Lower lobe of right lung (tissue), 2 donors: ENCODE results near the gene SMS. TPM values are rescaled to one million over a fixed set of nuclear protein-coding genes. Genes with fewer than 3 reads are reported as not detected.

ENCODE experiments used
- ATAC-seq, 2 donors: fragments of 200-7000 bp; cut with Tn5 transposase; one replicate each; pipeline ENCODE4 v1.9.1; 2020 to 2022; ENCODE audit warnings: mild to moderate bottlenecking in 2 of 2, moderate library complexity in 2 of 2
- DNase-seq: peaks from one replicate; pipeline ENCODE4 v3.0.0-alpha.2; 2020
- H3K27ac ChIP-seq: fragments of 200-600 bp; one replicate; pipeline ENCODE4 v1.8.0; 2022
- H3K27me3 ChIP-seq: fragments of 200-600 bp; one replicate; pipeline ENCODE4 v1.8.0; 2022; ENCODE audit warnings: low read depth
- H3K36me3 ChIP-seq: fragments of 200-600 bp; one replicate; pipeline ENCODE4 v1.8.0; 2022; ENCODE audit warnings: mild to moderate bottlenecking
- H3K4me1 ChIP-seq: fragments of 200-600 bp; one replicate; pipeline ENCODE4 v1.8.0; 2022
- H3K4me3 ChIP-seq: fragments of 200-600 bp; one replicate; pipeline ENCODE4 v1.8.0; 2022; ENCODE audit warnings: mild to moderate bottlenecking
- H3K9me3 ChIP-seq: fragments of 200-600 bp; one replicate; pipeline ENCODE4 v1.8.0; 2022
- CTCF ChIP-seq: fragments of 200-600 bp; IDR thresholded peaks from one replicate; pipeline ENCODE4 v1.8.0; 2022; ENCODE audit warnings: antibody characterized with exemption, mild to moderate bottlenecking
- intact Hi-C: fragments of 100-400 bp; cut with DNase I; formaldehyde crosslinking; loops from one replicate; pipeline ENCODE4 v1.11.0; 2022
- total RNA-seq: library from RNA; stranded (reverse); fragmentation: NEBNext Ultra II Directional; extraction: Animal tissue kit (Norgen Biotek cat#: 25700); gene quantifications from one replicate; pipeline ENCODE4 v1.2.1, GENCODE V29; 2021
- donor health status: DM: no; HTN: yes; CAD: no; lungs with severe emphysema.

The SMS gene
- total RNA-seq, 1 donor from 2014 or later: 53.7 TPM

GRCh38 chrX:21975812-21976211, 35.3 kb downstream of the SMS start:
- Histone ChIP-seq H3K9me3 (no peaks in the 10 kb centered on the region), H3K27ac (no peak overlapping the region), H3K27me3 (no peaks in the 10 kb centered on the region), H3K4me3 (no peak overlapping the region), H3K36me3 (no peaks in the 10 kb centered on the region), H3K4me1 (peaks cover 4% of the 10 kb centered on the region)
- intact Hi-C loops: no loop called here
- TF ChIP-seq CTCF: peak; percentile 16
- DNase-seq: no peak
- ATAC-seq: peak in 1 of 2 donors; percentile 57

- no peak overlapping the region for H3K27ac ChIP-seq
- no peak for TF ChIP-seq CTCF
- ATAC-seq: no peak
Observed at GRCh38 chrX:21978346-21978745, 37.8 kb downstream of the SMS start.

GRCh38 chrX:21982311-21982710, 41.8 kb downstream of the SMS start:
- DNase-seq (no peak), ATAC-seq (no peak)
- no peak overlapping the region for H3K4me3 ChIP-seq
- intact Hi-C loops: no loop called here
- H3K4me1 ChIP-seq: no peaks in the 10 kb centered on the region
- TF ChIP-seq CTCF: no peak
- peaks cover 9% of the 10 kb centered on the region for H3K36me3 ChIP-seq
- H3K27ac ChIP-seq: no peak overlapping the region
- H3K27me3 ChIP-seq: no peaks in the 10 kb centered on the region
- no peaks in the 10 kb centered on the region for H3K9me3 ChIP-seq

More at GRCh38 chrX:21978346-21978745, 37.8 kb downstream of the SMS start:
- Histone ChIP-seq H3K4me3 (no peak overlapping the region), H3K4me1 (peaks cover 4% of the 10 kb centered on the region), H3K9me3 (no peaks in the 10 kb centered on the region), H3K27me3 (no peaks in the 10 kb centered on the region), H3K36me3 (no peaks in the 10 kb centered on the region)
- no peak for DNase-seq
- intact Hi-C loops: no loop called here

GRCh38 chrX:21985332-21985777, 44.8 kb downstream of the SMS start:
- Histone ChIP-seq H3K36me3 (peaks cover 11% of the 10 kb centered on the region), H3K9me3 (no peaks in the 10 kb centered on the region), H3K4me3 (no peak overlapping the region), H3K4me1 (no peaks in the 10 kb centered on the region), H3K27me3 (no peaks in the 10 kb centered on the region), H3K27ac (no peak overlapping the region)
- intact Hi-C loops: no loop called here
- DNase-seq (no peak), ATAC-seq (peak; percentile 94)
- TF ChIP-seq CTCF: peak; percentile 71

- intact Hi-C loops: no loop called here
- Histone ChIP-seq H3K4me1 (no peaks in the 10 kb centered on the region), H3K27me3 (no peaks in the 10 kb centered on the region), H3K36me3 (peaks cover 11% of the 10 kb centered on the region), H3K4me3 (no peak overlapping the region), H3K27ac (no peak overlapping the region), H3K9me3 (no peaks in the 10 kb centered on the region)
- DNase-seq (no peak), ATAC-seq (no peak)
- TF ChIP-seq CTCF: no peak
Observed at GRCh38 chrX:21986596-21986995, 46.1 kb downstream of the SMS start.

GRCh38 chrX:21989384-21989783, 48.9 kb downstream of the SMS start:
- H3K4me1 ChIP-seq: no peaks in the 10 kb centered on the region
- intact Hi-C loops: no loop called here
- H3K9me3 ChIP-seq: no peaks in the 10 kb centered on the region
- peaks cover 9% of the 10 kb centered on the region for H3K36me3 ChIP-seq
- DNase-seq (no peak), ATAC-seq (no peak)
- H3K27ac ChIP-seq: no peak overlapping the region
- H3K27me3 ChIP-seq: no peaks in the 10 kb centered on the region
- no peak overlapping the region for H3K4me3 ChIP-seq
- no peak for TF ChIP-seq CTCF
